ENCODE results near the gene MS4A6E. TPM values are rescaled to one million over a fixed set of nuclear protein-coding genes. Genes with fewer than 3 reads are reported as not detected.

The MS4A6E gene
- total and polyA plus RNA-seq, 12 donors, result 0.28 to 0.62 TPM; not detected in 10

GRCh38 chr11:60336767-60337391 is 9.8 kb downstream of the MS4A6E start:
- intact Hi-C loops (cut with DNase I), result loop anchor here in 1 of 10 donors (5.0 kb wide), 1 partner anchor 365 kb away; no protein-coding TSS in a partner anchor
- TF ChIP-seq CTCF (IDR thresholded peaks at IDR 0.05), result no peak
- Histone ChIP-seq H3K27ac (no peak overlapping the region), H3K27me3 (peaks cover 0 to 6% (median 0%) of the 10 kb centered on the region in 7 donors), H3K4me1 (peaks cover 0 to 29% (median 0%) of the 10 kb centered on the region in 9 donors), H3K36me3 (no peaks in the 10 kb centered on the region), H3K4me3 (no peak overlapping the region), H3K9me3 (no peaks in the 10 kb centered on the region)
- ATAC-seq (peak in 2 of 8 donors; percentile 41 to 49), DNase-seq (no peak)
- 87 to 91% methylated on average over 7 of the region's 7 CpGs for WGBS, 2 donors

GRCh38 chr11:60338053-60338452 is 11.0 kb downstream of the MS4A6E start:
- DNase-seq, result no peak
- intact Hi-C loops (cut with DNase I), result loop anchor here in 1 of 10 donors (5.0 kb wide), 1 partner anchor 364 kb away; no protein-coding TSS in a partner anchor
- WGBS, 2 donors, result 72 to 74% methylated on average over 2 of the region's 2 CpGs
- peaks cover 0 to 28% (median 0%) of the 10 kb centered on the region in 9 donors for H3K4me1 ChIP-seq
- no peak for ATAC-seq
- H3K4me3 ChIP-seq, result no peak overlapping the region
- no peak for TF ChIP-seq CTCF (IDR thresholded peaks at IDR 0.05)
- no peak overlapping the region for H3K27ac ChIP-seq
- H3K9me3 ChIP-seq, result peaks cover 0 to 2% (median 0%) of the 10 kb centered on the region in 11 donors
- H3K27me3 ChIP-seq, result peaks cover 0 to 7% (median 0%) of the 10 kb centered on the region in 7 donors
- H3K36me3 ChIP-seq, result no peaks in the 10 kb centered on the region

- DNase-seq, result no peak
- no peak for TF ChIP-seq CTCF (IDR thresholded peaks at IDR 0.05)
- Histone ChIP-seq H3K4me3 (no peak overlapping the region), H3K9me3 (peaks cover 0 to 4% (median 0%) of the 10 kb centered on the region in 11 donors), H3K27me3 (peaks cover 0 to 7% (median 0%) of the 10 kb centered on the region in 7 donors), H3K36me3 (no peaks in the 10 kb centered on the region), H3K4me1 (peaks cover 0 to 15% (median 0%) of the 10 kb centered on the region in 9 donors), H3K27ac (no peak overlapping the region)
- intact Hi-C loops (cut with DNase I), result loop anchor here in 1 of 10 donors (5.0 kb wide), 1 partner anchor 363 kb away; no protein-coding TSS in a partner anchor
- no peak for ATAC-seq
- 28 to 39% methylated on average over 3 of the region's 3 CpGs for WGBS, 2 donors
Measured at GRCh38 chr11:60339356-60339755, 12.3 kb downstream of the MS4A6E start.

GRCh38 chr11:60343094-60343704 is 16.1 kb downstream of the MS4A6E start:
- 68 to 74% methylated on average over 10 of the region's 10 CpGs for WGBS, 2 donors

More at GRCh38 chr11:60343094-60343704, 16.1 kb downstream of the MS4A6E start:
- intact Hi-C loops (cut with DNase I), result no loop called here
- peaks cover 0 to 4% (median 0%) of the 10 kb centered on the region in 11 donors for H3K9me3 ChIP-seq
- H3K36me3 ChIP-seq, result no peaks in the 10 kb centered on the region
- no peak overlapping the region for H3K27ac ChIP-seq
- no peak for ATAC-seq
- H3K4me3 ChIP-seq, result no peak overlapping the region
- DNase-seq, result no peak
- H3K27me3 ChIP-seq, result peaks cover 0 to 11% (median 0%) of the 10 kb centered on the region in 7 donors
- peak in 7 of 9 donors; percentile 34 to 62 (median 44) for TF ChIP-seq CTCF (IDR thresholded peaks at IDR 0.05)
- no peaks in the 10 kb centered on the region for H3K4me1 ChIP-seq
